ENCODE results near the gene NR1H4.
"Not testable (repeated sequence)": the region's sequence is repeated elsewhere in the genome, so short reads cannot be mapped to it uniquely, and the experiment has no call there.

NR1H4 gene

GRCh38 chr12:100518376-100518775 is 44.7 kb downstream of the NR1H4 start:
- DNase-seq: no peak

DNA sequence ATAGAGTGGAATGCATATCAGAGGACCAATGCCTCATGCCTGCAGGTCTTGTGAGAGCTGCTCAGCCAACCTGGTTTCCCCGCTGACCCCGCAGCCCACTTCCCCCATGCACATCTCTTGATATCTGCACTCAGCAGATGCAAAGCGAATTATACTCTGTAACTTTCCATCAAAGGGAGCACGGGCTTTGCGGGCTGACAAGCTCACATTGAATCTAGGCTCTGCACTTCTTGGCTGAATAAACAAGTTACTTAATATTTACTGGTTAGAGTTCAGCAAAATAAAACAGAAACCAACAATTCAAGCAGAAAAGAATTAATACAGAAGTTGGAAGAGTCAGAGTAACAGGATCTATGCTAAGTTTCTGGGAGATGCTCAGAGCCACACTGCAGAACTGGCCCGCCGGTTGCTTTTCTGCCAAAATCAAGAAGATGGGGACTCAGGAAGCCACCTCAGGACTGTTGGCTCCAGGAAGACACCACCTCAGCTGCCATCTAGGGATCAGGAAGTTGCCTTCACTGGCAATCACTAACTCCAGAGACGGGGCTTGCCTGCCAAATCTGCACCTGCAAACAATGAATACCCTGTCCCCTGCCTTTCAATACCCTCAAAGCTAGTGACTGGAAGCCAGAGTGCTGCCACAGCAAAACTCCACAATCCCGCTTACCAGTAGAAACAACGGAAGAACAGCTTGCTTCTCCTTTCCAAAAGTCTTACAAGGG is 46.5 kb downstream of the NR1H4 start:
- DNase-seq: no peak

DNA sequence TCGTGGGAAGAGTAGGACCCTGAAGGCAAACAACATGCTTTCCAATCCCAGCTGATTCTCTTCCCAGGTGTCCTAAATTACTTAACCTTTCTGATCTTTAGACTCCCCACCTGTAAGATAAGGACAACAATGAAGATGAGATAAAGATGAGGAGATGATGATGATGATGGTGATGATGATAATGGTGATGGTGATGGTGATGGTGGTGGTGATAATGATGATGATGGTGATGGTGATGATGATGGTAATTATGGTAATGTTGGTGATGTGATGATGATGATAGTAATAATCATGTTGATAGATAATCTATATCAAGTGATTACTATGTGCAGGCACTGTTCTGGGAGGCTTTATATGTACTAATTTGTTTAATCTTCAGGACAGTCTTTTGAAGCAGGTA is 48.3 kb downstream of the NR1H4 start:
- no peak for DNase-seq

GRCh38 chr12:100528034-100528433 is 54.4 kb downstream of the NR1H4 start:
- DNase-seq: no peak

DNA sequence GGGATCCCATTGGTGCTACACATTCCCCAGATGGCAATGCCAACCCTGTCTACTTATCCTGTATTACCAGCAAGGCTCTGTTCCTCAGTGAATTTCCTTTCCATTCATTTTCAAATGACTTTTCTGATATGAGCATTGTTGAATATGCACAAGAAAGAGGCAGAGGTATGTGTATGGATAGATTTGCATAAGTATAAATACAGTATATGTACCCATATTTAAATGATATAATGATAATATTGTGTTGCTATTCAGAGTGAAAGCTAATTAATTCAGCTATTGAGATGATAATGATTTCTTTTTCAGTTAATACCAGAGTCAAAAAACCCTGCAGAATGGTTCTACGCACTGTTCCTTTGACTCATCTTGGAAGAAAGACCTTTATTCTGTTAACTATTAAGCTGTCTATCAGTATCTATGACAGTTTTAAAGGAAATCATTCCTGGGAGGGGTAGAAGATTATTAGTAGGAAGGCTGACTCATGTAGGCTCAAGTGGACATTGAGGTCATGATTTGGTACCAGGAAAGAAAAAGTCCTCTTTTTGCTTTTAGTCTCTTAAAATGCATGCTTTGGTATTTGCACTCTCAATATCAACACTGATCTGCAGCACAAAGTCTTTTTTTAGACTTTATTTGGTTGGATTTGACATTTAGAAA is 54.9 kb downstream of the NR1H4 start:
- DNase-seq: no peak

GRCh38 chr12:100529756-100530350 is 56.2 kb downstream of the NR1H4 start:
- DNase-seq: no peak

DNA sequence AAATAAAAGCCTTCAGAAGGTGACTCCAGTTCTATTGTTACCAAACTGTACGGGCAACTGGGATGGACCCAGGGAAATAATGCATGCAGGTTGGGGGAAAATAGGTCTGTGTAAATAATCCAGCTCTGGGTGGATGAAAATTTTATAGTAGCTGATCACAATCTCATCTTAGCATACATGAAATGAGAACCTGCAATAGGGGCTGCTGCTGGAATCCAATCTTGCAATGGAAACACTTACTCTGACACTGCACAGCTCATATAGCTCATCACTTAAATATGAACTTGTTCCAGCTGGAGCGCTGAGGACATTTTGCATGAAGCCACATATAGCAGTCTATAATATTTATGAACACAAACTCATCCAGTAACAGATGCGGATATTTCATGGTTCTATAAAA is 59.7 kb downstream of the NR1H4 start:
- no peak for DNase-seq

DNA sequence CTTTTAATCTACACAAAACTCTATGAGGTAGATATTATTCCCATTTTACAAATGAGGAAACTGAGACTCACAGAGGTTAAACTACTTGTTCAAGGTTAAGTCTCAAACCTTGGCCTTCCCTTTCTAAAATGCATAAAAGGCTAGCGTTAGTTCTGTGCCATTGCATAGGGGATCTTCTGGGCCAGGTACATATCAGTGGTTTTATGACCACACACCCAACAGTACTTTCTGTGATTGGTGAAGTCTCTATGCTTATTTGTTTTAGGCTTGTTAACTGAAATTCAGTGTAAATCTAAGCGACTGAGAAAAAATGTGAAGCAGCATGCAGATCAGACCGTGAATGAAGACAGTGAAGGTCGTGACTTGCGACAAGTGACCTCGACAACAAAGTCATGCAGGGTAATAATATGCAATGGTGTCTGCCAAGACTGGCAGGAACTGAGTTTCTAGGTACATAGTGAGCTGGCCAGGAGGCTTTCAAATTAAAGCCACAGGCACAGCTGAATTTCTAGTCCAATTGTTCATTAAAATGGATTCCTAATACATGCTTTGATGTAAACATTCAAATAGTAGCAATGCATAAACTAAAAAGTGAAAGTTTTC is 61.1 kb downstream of the NR1H4 start:
- DNase-seq: no peak

DNA sequence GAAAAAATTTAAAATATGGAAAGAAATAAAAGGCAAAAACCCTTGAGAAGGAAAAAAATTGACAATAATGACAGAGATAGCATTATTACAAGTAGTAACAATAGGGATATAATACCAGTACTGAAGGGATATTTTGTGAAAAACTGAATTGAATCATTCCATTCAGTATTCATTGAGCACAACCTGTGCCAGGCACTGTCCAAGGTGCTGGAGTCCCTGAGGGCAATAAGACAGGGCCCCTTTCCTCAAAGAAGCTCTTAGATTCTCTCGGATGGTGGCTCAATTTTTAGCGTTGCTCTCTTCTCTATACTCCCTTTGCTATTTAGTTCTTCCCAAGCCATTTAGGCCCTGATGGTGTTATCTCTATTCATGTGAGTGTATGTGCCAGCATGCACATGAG is 65.5 kb downstream of the NR1H4 start:
- DNase-seq: no peak

- DNase-seq: no peak
Observed at GRCh38 chr12:100544165-100544564, 70.5 kb downstream of the NR1H4 start.

DNA sequence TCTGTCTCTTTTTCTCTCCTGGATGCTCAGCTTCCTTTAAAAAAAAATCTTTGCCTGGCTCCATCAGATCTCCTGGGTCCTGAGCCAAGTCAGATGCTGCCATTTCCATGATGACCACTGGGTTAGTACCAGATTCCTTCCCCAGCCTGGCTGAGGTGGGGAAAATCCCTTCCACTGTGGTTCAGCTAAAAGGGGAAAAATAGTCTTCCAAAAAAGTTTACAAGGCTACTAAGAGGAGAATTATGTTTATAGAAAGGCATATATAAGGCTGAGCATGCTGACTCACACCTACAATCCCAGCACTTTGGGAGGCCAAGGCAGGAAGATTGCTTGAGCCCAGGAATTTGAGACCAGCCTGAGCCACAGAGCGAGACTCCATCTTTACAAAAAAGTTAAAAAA is 71.4 kb downstream of the NR1H4 start:
- no peak for DNase-seq

DNA sequence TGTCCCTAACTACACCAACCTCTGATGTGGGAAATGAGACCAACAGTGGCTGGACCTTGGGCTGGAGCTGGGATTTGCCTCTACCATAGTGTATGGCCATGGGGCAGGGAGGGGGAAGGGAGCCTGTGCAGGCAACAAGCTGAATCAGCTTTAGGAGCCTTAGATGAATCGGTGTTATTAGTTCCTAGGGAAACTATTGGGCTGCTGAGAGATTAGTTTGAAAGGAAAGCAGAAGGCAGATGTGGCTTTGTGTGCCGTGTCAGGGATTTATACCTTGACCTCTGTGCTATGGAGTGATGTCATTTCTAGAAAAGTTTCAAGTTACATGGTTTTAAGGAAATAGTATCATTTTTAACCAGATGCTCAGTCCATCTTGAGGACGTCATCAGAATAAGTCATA is 80.3 kb downstream of the NR1H4 start:
- no peak for DNase-seq

DNA sequence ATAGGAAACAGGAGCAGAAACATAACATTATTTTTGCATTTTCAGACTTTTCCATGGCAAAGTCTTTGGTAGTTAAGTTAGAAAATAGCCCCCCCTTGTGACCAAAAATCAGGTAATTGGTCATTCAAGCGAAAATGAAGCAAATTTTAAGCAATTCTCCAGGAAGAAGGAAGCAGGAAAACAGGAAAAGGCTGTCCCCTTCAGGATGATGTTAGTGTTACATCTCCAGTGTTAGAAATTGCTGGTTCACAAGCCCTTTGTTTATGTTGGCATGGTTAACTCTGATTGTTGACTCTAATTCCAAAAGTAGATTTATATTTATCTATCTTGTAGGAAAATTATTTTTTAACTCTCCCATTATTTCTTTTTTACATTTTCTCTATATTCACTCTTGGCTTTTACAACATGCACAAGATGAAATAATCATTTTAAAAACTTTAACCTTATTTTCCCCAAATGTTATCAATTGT is 81.0 kb downstream of the NR1H4 start:
- DNase-seq: no peak

GRCh38 chr12:100555722-100556121 is 82.1 kb downstream of the NR1H4 start:
- no peak for DNase-seq

GRCh38 chr12:100557357-100557756 is 83.7 kb downstream of the NR1H4 start:
- no peak for DNase-seq

GRCh38 chr12:100559261-100559660 is 85.6 kb downstream of the NR1H4 start:
- not testable (repeated sequence) for DNase-seq

DNA sequence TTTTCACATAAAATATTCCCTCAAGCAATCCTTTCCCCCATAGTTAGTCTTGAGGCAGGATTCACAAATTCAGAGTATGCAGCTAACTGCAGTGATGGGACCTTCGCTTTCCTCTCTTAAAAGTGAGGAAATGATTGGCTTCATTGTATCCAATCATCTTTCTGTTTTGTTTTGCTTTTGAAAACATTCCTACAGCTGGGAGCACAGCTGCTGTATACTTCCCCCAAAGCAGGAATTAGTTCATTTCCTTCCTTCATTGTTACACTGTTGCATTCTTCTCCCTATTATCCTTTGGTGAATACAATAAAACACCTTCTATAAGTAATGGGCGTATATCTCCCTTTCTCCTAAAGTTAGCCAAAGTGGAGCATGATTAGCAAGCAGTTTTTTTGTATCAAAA is 90.4 kb downstream of the NR1H4 start:
- DNase-seq: no peak

GRCh38 chr12:100564905-100565467 is 91.3 kb downstream of the NR1H4 start:
- DNase-seq: no peak

GRCh38 chr12:100565987-100566545 is 92.4 kb downstream of the NR1H4 start:
- no peak for DNase-seq

DNA sequence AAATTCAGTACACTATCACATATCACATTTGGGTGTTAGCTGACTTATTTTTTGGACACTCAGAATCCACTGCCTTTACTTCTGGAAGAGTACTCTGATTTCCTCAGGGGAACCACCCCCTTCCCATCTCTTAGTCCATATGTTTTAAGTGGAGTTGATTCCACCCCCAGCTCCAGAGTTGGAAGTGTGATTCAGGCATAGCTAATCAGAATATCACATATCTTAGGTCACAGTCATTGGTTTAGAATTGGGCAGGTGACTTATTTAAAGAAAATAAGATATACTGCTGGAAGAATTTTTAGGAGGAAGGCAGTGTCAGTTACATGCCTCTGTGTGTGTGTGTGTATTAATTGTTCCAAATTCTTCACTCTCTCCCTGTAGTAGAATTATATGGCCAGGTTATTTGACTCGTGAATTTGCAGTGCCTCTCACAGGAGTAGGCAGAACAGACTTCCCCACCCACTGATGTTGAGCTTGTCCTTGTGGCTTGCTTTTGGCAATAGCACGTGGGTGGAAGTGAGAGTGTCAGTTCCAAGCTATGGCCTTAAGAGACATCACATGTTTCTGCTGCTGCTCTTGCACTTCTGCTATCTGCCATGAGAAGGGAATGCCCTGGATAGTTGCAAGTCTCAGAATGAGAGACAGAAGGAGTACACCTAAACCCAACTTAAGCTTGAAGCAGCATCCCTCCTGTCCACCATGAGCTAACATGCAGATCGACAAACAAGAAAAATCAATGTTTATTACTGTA is 93.4 kb downstream of the NR1H4 start:
- DNase-seq: no peak

DNA sequence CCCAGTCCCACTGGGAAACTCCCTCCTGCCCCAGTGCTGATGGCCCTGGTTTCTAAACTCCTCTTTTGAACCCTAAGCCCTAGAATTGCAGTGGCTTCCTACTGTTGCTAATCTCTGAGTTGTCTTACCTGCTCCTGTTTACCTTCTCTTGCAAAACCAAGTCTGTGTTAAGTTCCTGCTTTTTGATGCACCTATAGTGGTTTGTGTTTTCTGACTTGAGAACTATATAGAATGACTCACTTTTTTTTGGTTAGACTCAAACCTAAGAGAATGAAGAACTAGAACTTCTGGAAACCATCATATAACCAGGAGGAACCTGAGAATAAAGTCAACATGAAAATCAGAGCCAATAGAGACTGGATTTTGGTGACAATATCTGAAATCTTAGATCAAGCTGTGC is 94.3 kb downstream of the NR1H4 start:
- no peak for DNase-seq

DNA sequence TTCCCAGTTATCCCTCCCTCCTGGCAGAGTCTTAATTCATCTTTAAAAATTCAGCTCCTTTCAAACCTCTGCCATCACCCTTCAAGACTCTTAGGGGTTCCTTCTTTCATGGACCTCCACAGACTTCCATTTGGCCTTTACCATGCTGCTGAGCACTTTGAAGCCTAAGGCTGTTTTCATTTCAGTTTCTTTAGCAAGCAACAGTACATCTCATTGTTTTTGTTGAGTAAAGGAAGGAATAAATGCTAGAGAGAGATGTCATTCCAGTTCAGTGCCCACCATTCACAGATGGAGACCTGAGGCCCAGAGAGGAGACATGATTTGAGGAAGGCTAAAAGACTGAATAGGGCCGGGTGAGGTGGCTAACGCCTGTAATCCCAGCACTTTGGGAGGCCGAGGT is 98.5 kb downstream of the NR1H4 start:
- no peak for DNase-seq

Data from NCI-H2107 (cell line).